A673 (cell line): Measurements from ENCODE around the gene ATP6V1C2. TPM values are rescaled to one million over a fixed set of nuclear protein-coding genes. Genes with fewer than 3 reads are reported as not detected.

ENCODE experiments used
- BruUV-seq: library from RNA; stranded (reverse); fragments of 400-500 nt; replicated peaks from 2 replicates; lab custom pipeline; 2021; lab: Mats Ljungman, UMichigan
- CTCF ChIA-PET: fragments of 300-600 bp; sonication (Branson Sonifier 250); formaldehyde crosslinking; loops from one replicate; lab custom pipeline; 2022; ENCODE audit warnings: antibody characterized with exemption; lab: Charles Lee
- POLR2A ChIA-PET: fragments of 300-600 bp; sonication (Branson Sonifier 250); formaldehyde crosslinking; loops from one replicate; lab custom pipeline; 2022; ENCODE audit warnings: antibody characterized with exemption; ENCODE audit not compliant: low non-redundant PET; lab: Charles Lee
- DNase-seq: peaks from one replicate; pipeline ENCODE4 v3.0.0-alpha.2; 2015; ENCODE audit warnings: low spot score
- H3K27ac ChIP-seq: fragments of 200-600 bp; sonication (generic); 2 replicates; pipeline ENCODE4 v1.5.1; 2016; ENCODE audit warnings: mixed run types, low read depth, mild to moderate bottlenecking, mixed read lengths, antibody characterized with exemption, low read length; ENCODE audit not compliant: poor library complexity, severe bottlenecking
- H3K27me3 ChIP-seq: fragments of 200-600 bp; sonication (generic); replicated peaks from 2 replicates; pipeline ENCODE4 v1.6.1; 2017; ENCODE audit warnings: mixed run types, low read depth, mild to moderate bottlenecking, mixed read lengths, antibody characterized with exemption, low read length; ENCODE audit not compliant: insufficient read depth, poor library complexity
- H3K36me3 ChIP-seq: fragments of 200-600 bp; sonication (generic); 2 replicates; pipeline ENCODE4 v1.6.1; 2016; ENCODE audit warnings: mixed run types, mild to moderate bottlenecking, mixed read lengths, antibody characterized with exemption, low read length; ENCODE audit not compliant: insufficient read depth, poor library complexity, severe bottlenecking
- H3K4me1 ChIP-seq: fragments of 200-600 bp; sonication (generic); 2 replicates; pipeline ENCODE4 v1.6.1; 2017; ENCODE audit warnings: mixed run types, mild to moderate bottlenecking, mixed read lengths, antibody characterized with exemption, low read length; ENCODE audit not compliant: insufficient read depth, poor library complexity, severe bottlenecking
- H3K4me3 ChIP-seq: fragments of 200-600 bp; sonication (generic); 2 replicates; pipeline ENCODE4 v1.5.1; 2016; ENCODE audit warnings: low read depth, mixed run types, mild to moderate bottlenecking, mixed read lengths, low read length; ENCODE audit not compliant: poor library complexity, severe bottlenecking
- H3K9me3 ChIP-seq: fragments of 200-600 bp; sonication (generic); 2 replicates; pipeline ENCODE4 v1.6.1; 2016; ENCODE audit warnings: mixed run types, low read depth, mild to moderate bottlenecking, mixed read lengths, antibody characterized with exemption, low read length; ENCODE audit not compliant: poor library complexity, severe bottlenecking
- CTCF ChIP-seq: fragments of 300-800, 200-600 bp; sonication (generic); conservative IDR thresholded peaks from 2 replicates; pipeline ENCODE4 v1.5.1; 2017; ENCODE audit warnings: low read depth, mild to moderate bottlenecking, antibody characterized with exemption, low read length, moderate library complexity, mixed read lengths
- EZH2 ChIP-seq: fragments of 200-600 bp; sonication (generic); IDR thresholded peaks from 2 replicates; pipeline ENCODE4 v1.6.1; 2017; ENCODE audit warnings: borderline replicate concordance, low read depth, mild to moderate bottlenecking, mixed read lengths, antibody characterized with exemption, low read length; ENCODE audit not compliant: poor library complexity, severe bottlenecking
- intact Hi-C: fragments of 100-400 bp; cut with micrococcal nuclease; formaldehyde crosslinking; loops from one replicate; pipeline ENCODE4 v1.10.0; 2022; ENCODE audit not compliant: unreplicated experiment
- total RNA-seq: library from RNA; stranded (reverse); gene quantifications from 2 replicates; pipeline ENCODE4 v1.2.3, GENCODE V29; 2021

Gene ATP6V1C2
- total RNA-seq, 1 experiment from 2014 or later, result not detected

GRCh38 chr2:10752236-10752635 lies 30.8 kb downstream of the ATP6V1C2 start:
- no peaks in the 10 kb centered on the region for H3K4me1 ChIP-seq
- intact Hi-C loops, result no loop called here

GRCh38 chr2:10753156-10753555 lies 31.7 kb downstream of the ATP6V1C2 start:
- no peak overlapping the region for H3K4me3 ChIP-seq
- H3K36me3 ChIP-seq, result no peaks in the 10 kb centered on the region
- ChIA-PET CTCF (no interaction called here), POLR2A (no interaction called here)
- TF ChIP-seq EZH2 (no peak), CTCF (no peak)
- no peaks in the 10 kb centered on the region for H3K27me3 ChIP-seq
- H3K4me1 ChIP-seq, result no peaks in the 10 kb centered on the region
- no peaks in the 10 kb centered on the region for H3K9me3 ChIP-seq
- no TSS peak for BruUV-seq
- DNase-seq, result no peak
- no peak overlapping the region for H3K27ac ChIP-seq
- intact Hi-C loops, result no loop called here

More at GRCh38 chr2:10752236-10752635, 30.8 kb downstream of the ATP6V1C2 start:
- H3K36me3 ChIP-seq, result no peaks in the 10 kb centered on the region
- H3K27ac ChIP-seq, result no peak overlapping the region
- BruUV-seq, result no TSS peak
- H3K27me3 ChIP-seq, result no peaks in the 10 kb centered on the region
- DNase-seq, result no peak
- no peak for TF ChIP-seq EZH2
- no peak for TF ChIP-seq CTCF
- H3K4me3 ChIP-seq, result no peak overlapping the region
- ChIA-PET CTCF (no interaction called here), POLR2A (no interaction called here)
- no peaks in the 10 kb centered on the region for H3K9me3 ChIP-seq

- H3K27me3 ChIP-seq, result no peaks in the 10 kb centered on the region
- BruUV-seq, result no TSS peak
- no peak overlapping the region for H3K27ac ChIP-seq
- ChIA-PET CTCF (no interaction called here), POLR2A (no interaction called here)
- no peak for TF ChIP-seq EZH2
- no peak for TF ChIP-seq CTCF
- no peak overlapping the region for H3K4me3 ChIP-seq
- no peaks in the 10 kb centered on the region for H3K4me1 ChIP-seq
- H3K9me3 ChIP-seq, result no peaks in the 10 kb centered on the region
- intact Hi-C loops, result no loop called here
- no peaks in the 10 kb centered on the region for H3K36me3 ChIP-seq
- no peak for DNase-seq
Measured at GRCh38 chr2:10753876-10754275, 32.4 kb downstream of the ATP6V1C2 start.
